H1 (cell line): Measurements from ENCODE around the gene TMEM212. TPM values are rescaled to one million over a fixed set of nuclear protein-coding genes. Genes with fewer than 3 reads are reported as not detected.

ENCODE experiments used
- CHD1 ChIP-seq: IDR thresholded peaks from 2 replicates; pipeline ENCODE4 v1.6.1; 2012; ENCODE audit warnings: low read depth, low read length, improper control_type of control experiment
- CTCF ChIP-seq, 3 experiments: IDR thresholded peaks; 1 replicate in 2 of 3; 2 replicates in 1 of 3; pipeline versions ENCODE4 v1.5.1 to v1.6.1; 2011; ENCODE audit warnings: low read length in 3 of 3, mild to moderate bottlenecking in 3 of 3, inconsistent platforms in 2 of 3, low read depth in 1 of 3, moderate library complexity in 1 of 3; ENCODE audit not compliant: insufficient read depth in 1 of 3; ENCODE audit errors: control extremely low read depth in 1 of 3
- EP300 ChIP-seq, 2 experiments: IDR thresholded peaks; 1 replicate in 1 of 2; 2 replicates in 1 of 2; pipeline ENCODE4 v1.6.1; 2011 to 2012; ENCODE audit warnings: low read depth in 2 of 2, low read length in 2 of 2, mild to moderate bottlenecking in 2 of 2, borderline replicate concordance in 1 of 2, inconsistent platforms in 1 of 2, moderate library complexity in 1 of 2
- EZH2 ChIP-seq: fragments of 200-600 bp; sonication (generic); IDR thresholded peaks from 2 replicates; pipeline ENCODE4 v1.7.1; 2012; ENCODE audit warnings: low read depth, mild to moderate bottlenecking, moderate library complexity, low read length, inconsistent platforms; ENCODE audit not compliant: severe bottlenecking
- ZNF274 ChIP-seq: IDR thresholded peaks from 2 replicates; pipeline ENCODE4 v1.7.0; 2012; ENCODE audit warnings: low read length, borderline replicate concordance; ENCODE audit errors: extremely low read depth
- polyA plus RNA-seq, 7 experiments: library from polyadenylated mRNA; depleted of rRNA in 3 of 7; stranded (reverse) in 5 of 7; unstranded in 2 of 7; fragments of >200 nt in 5 of 7; fragments of 200-250 nt in 2 of 7; gene quantifications; 1 replicate in 5 of 7; 2 replicates in 1 of 7; 4 replicates in 1 of 7; pipeline versions ENCODE4 v1.2.1 to v1.2.3, GENCODE V29; 2011 to 2013; ENCODE audit warnings: missing spikeins in 2 of 7, mixed read lengths in 2 of 7
- total RNA-seq: library from RNA; stranded (reverse); fragmentation: NEBNext Ultra II Directional; extraction: Animal tissue kit (Norgen Biotek cat#: 25700); gene quantifications from 2 replicates; pipeline ENCODE4 v1.2.1, GENCODE V29; 2021
- TF ChIP-seq, protein P1 (sequence below): fragments of 300-600 bp; sonication (generic); IDR thresholded peaks from 2 replicates; pipeline ENCODE4 v1.7.1; 2012; ENCODE audit warnings: low read length, moderate library complexity, mild to moderate bottlenecking, inconsistent platforms; ENCODE audit not compliant: insufficient replicate concordance

Gene TMEM212
- total and polyA plus RNA-seq, 2 of the 8 experiments (the other 6 are each of a cell fraction or from before 2014, with no cell fraction given) = not detected

DNA sequence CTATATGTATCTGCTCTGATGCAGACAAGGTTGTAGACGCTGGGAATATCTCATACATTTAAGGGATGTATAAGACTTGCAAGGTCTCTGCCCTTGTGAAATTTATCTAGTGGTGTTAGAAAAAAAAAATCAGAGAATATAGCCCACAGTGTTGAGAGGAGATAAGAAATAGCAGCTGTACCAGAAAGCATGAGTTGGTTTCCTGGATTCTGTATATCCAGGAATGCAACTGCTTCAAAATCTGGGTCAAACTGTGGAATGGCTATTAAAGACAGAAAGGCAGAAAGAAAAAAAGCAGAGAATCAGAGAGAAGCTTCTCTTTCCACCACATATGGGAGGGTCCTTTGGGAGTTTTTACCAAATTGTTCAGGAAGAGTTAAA is 1.5 kb upstream of the TMEM212 start (continued):
- TF ChIP-seq, protein P1, sequence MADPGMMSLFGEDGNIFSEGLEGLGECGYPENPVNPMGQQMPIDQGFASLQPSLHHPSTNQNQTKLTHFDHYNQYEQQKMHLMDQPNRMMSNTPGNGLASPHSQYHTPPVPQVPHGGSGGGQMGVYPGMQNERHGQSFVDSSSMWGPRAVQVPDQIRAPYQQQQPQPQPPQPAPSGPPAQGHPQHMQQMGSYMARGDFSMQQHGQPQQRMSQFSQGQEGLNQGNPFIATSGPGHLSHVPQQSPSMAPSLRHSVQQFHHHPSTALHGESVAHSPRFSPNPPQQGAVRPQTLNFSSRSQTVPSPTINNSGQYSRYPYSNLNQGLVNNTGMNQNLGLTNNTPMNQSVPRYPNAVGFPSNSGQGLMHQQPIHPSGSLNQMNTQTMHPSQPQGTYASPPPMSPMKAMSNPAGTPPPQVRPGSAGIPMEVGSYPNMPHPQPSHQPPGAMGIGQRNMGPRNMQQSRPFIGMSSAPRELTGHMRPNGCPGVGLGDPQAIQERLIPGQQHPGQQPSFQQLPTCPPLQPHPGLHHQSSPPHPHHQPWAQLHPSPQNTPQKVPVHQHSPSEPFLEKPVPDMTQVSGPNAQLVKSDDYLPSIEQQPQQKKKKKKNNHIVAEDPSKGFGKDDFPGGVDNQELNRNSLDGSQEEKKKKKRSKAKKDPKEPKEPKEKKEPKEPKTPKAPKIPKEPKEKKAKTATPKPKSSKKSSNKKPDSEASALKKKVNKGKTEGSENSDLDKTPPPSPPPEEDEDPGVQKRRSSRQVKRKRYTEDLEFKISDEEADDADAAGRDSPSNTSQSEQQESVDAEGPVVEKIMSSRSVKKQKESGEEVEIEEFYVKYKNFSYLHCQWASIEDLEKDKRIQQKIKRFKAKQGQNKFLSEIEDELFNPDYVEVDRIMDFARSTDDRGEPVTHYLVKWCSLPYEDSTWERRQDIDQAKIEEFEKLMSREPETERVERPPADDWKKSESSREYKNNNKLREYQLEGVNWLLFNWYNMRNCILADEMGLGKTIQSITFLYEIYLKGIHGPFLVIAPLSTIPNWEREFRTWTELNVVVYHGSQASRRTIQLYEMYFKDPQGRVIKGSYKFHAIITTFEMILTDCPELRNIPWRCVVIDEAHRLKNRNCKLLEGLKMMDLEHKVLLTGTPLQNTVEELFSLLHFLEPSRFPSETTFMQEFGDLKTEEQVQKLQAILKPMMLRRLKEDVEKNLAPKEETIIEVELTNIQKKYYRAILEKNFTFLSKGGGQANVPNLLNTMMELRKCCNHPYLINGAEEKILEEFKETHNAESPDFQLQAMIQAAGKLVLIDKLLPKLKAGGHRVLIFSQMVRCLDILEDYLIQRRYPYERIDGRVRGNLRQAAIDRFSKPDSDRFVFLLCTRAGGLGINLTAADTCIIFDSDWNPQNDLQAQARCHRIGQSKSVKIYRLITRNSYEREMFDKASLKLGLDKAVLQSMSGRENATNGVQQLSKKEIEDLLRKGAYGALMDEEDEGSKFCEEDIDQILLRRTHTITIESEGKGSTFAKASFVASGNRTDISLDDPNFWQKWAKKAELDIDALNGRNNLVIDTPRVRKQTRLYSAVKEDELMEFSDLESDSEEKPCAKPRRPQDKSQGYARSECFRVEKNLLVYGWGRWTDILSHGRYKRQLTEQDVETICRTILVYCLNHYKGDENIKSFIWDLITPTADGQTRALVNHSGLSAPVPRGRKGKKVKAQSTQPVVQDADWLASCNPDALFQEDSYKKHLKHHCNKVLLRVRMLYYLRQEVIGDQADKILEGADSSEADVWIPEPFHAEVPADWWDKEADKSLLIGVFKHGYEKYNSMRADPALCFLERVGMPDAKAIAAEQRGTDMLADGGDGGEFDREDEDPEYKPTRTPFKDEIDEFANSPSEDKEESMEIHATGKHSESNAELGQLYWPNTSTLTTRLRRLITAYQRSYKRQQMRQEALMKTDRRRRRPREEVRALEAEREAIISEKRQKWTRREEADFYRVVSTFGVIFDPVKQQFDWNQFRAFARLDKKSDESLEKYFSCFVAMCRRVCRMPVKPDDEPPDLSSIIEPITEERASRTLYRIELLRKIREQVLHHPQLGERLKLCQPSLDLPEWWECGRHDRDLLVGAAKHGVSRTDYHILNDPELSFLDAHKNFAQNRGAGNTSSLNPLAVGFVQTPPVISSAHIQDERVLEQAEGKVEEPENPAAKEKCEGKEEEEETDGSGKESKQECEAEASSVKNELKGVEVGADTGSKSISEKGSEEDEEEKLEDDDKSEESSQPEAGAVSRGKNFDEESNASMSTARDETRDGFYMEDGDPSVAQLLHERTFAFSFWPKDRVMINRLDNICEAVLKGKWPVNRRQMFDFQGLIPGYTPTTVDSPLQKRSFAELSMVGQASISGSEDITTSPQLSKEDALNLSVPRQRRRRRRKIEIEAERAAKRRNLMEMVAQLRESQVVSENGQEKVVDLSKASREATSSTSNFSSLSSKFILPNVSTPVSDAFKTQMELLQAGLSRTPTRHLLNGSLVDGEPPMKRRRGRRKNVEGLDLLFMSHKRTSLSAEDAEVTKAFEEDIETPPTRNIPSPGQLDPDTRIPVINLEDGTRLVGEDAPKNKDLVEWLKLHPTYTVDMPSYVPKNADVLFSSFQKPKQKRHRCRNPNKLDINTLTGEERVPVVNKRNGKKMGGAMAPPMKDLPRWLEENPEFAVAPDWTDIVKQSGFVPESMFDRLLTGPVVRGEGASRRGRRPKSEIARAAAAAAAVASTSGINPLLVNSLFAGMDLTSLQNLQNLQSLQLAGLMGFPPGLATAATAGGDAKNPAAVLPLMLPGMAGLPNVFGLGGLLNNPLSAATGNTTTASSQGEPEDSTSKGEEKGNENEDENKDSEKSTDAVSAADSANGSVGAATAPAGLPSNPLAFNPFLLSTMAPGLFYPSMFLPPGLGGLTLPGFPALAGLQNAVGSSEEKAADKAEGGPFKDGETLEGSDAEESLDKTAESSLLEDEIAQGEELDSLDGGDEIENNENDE = no peak
- no peak for TF ChIP-seq CTCF (IDR thresholded peaks at IDR 0.05; ENCODE audit: control extremely low read depth in 1 of 3, insufficient read depth in 1 of 3, low read depth in 1 of 3, low read length in 3 of 3)
- no peak for TF ChIP-seq EP300 (IDR thresholded peaks at IDR 0.05; ENCODE audit: borderline replicate concordance in 1 of 2, low read depth in 2 of 2, low read length in 2 of 2)
- no peak for TF ChIP-seq CHD1
- TF ChIP-seq ZNF274 = no peak
- TF ChIP-seq EZH2 = no peak
